Stomach (tissue), 9 donors: Measurements from ENCODE around the gene CES1. TPM values are rescaled to one million over a fixed set of nuclear protein-coding genes. Genes with fewer than 3 reads are reported as not detected.
"Not testable (repeated sequence)": the region's sequence is repeated elsewhere in the genome, so short reads cannot be mapped to it uniquely, and the experiment has no call there.

Experiments
- DNase-seq, 2 donors: peaks; one replicate each; pipeline versions ENCODE4 v3.0.0 to v3.0.0-alpha.2; 2013 to 2019
- H3K27ac ChIP-seq, 5 donors: fragments of 200-600 bp in 4 of 5; sonication (generic) in 4 of 5; one replicate each; pipeline ENCODE4 v1.5.1; 2013 to 2019; ENCODE audit warnings: mild to moderate bottlenecking in 1 of 5, moderate library complexity in 1 of 5
- H3K27me3 ChIP-seq, 3 donors: fragments of 200-600 bp; sonication (generic); one replicate each; pipeline ENCODE4 v1.5.1; 2017 to 2019; ENCODE audit warnings: mixed run types in 1 of 3
- H3K36me3 ChIP-seq, 4 donors: fragments of 200-600 bp; sonication (generic); 1 replicate in 3 of 4; 2 replicates in 1 of 4; pipeline ENCODE4 v1.5.1; 2016 to 2019
- H3K4me1 ChIP-seq, 4 donors: fragments of 200-600 bp; sonication (generic); one replicate each; pipeline ENCODE4 v1.5.1; 2016 to 2019
- H3K4me3 ChIP-seq, 4 donors: fragments of 200-600 bp; sonication (generic) in 3 of 4; one replicate each; pipeline ENCODE4 v1.5.1; 2016 to 2019; ENCODE audit warnings: mild to moderate bottlenecking in 1 of 4
- H3K9me3 ChIP-seq, 4 donors: fragments of 200-600 bp; sonication (generic); one replicate each; pipeline ENCODE4 v1.5.1; 2016 to 2019
- CTCF ChIP-seq, 7 experiments: fragments of 450-650 bp in 4 of 7; fragments of 200-600 bp in 3 of 7; sonication (generic) in 3 of 7; IDR thresholded peaks; one replicate each; pipeline ENCODE4 v1.5.1; 2016 to 2019; ENCODE audit warnings: antibody characterized with exemption in 7 of 7, control low read depth in 2 of 7, mild to moderate bottlenecking in 1 of 7
- EP300 ChIP-seq: sonication (generic); formaldehyde crosslinking; IDR thresholded peaks from one replicate; pipeline ENCODE4 v1.6.1; 2017; ENCODE audit warnings: antibody characterized with exemption
- POLR2A ChIP-seq, 4 donors: fragments of 450-650 bp; IDR thresholded peaks; one replicate each; pipeline ENCODE4 v1.6.1; 2016; ENCODE audit warnings: antibody characterized with exemption in 4 of 4, control low read depth in 2 of 4, mild to moderate bottlenecking in 1 of 4, moderate library complexity in 1 of 4
- POLR2AphosphoS5 ChIP-seq, 3 donors: sonication (generic); formaldehyde crosslinking; IDR thresholded peaks; one replicate each; pipeline ENCODE4 v1.6.1; 2016; ENCODE audit warnings: antibody characterized with exemption in 3 of 3
- WGBS, 5 donors: extraction: QIAGEN DNeasy Blood & Tissue Kit in 3 of 5; methylation state at CpG; one replicate each; pipeline versions ENCODE4 v1.1.5 to v1.1.7; 2013 to 2018; 5-methylcytosine and 5-hydroxymethylcytosine counted together
- intact Hi-C: fragments of 100-400 bp; cut with DNase I; formaldehyde crosslinking; loops from one replicate; pipeline ENCODE4 v1.15.1; 2023; ENCODE audit warnings: low total_unique reads
- polyA plus RNA-seq, 3 donors: library from polyadenylated mRNA; stranded (reverse); fragments of 200-250 nt; gene quantifications; one replicate each; pipeline ENCODE4 v1.2.3, GENCODE V29; 2013
- total RNA-seq, 5 donors: library from RNA; depleted of rRNA; stranded (reverse); fragments of >200 nt; gene quantifications; one replicate each; pipeline versions ENCODE4 v1.1.0 to v1.2.3, GENCODE V29; 2014 to 2016
- donor health status: healthy with polysubstance abuse.
- donor health status: Bipolar disorder and iron deficiency.
- donor health status: healthy.

CES1 gene
- total and polyA plus RNA-seq, 8 donors, result 2.6 to 173 (median 12.1) TPM; not detected in 1

GRCh38 chr16:55791512-55791911, 41.4 kb downstream of the CES1 start:
- no CpG with 5 or more reads among the region's 6 CpGs for WGBS, 5 donors
- H3K27me3 ChIP-seq, DNase-seq, H3K36me3 ChIP-seq, H3K9me3 ChIP-seq, H3K4me1 ChIP-seq, H3K27ac ChIP-seq, intact Hi-C loops, H3K4me3 ChIP-seq: not testable (repeated sequence)

- WGBS, 5 donors, result 23 to 43% (median 41%) methylated on average over 2 of the region's 7 CpGs; no CpG with 5 or more reads in 2 of the 5 donors
- DNase-seq, H3K36me3 ChIP-seq, H3K4me1 ChIP-seq, H3K9me3 ChIP-seq, H3K27me3 ChIP-seq, H3K27ac ChIP-seq, H3K4me3 ChIP-seq, intact Hi-C loops: not testable (repeated sequence)
These were observed 42.7 kb downstream of the CES1 start for GRCh38 chr16:55790240-55790639.

- H3K4me3 ChIP-seq, H3K4me1 ChIP-seq, DNase-seq, intact Hi-C loops, H3K9me3 ChIP-seq, H3K36me3 ChIP-seq, H3K27ac ChIP-seq: not testable (repeated sequence)
- peaks cover 0 to 19% (median 0%) of the 10 kb centered on the region in 3 donors for H3K27me3 ChIP-seq
- WGBS, 5 donors, result 20 to 56% (median 37%) methylated on average over 1 to 4 of the region's 6 CpGs; no CpG with 5 or more reads in 1 of the 5 donors
These were observed 50.2 kb downstream of the CES1 start for GRCh38 chr16:55782793-55783091.

- H3K4me1 ChIP-seq, DNase-seq, H3K27ac ChIP-seq, H3K36me3 ChIP-seq, H3K9me3 ChIP-seq, intact Hi-C loops, H3K4me3 ChIP-seq: not testable (repeated sequence)
- H3K27me3 ChIP-seq, result peaks cover 0 to 19% (median 0%) of the 10 kb centered on the region in 3 donors
- WGBS, 5 donors, result 42 to 61% (median 48%) methylated on average over 4 to 6 of the region's 6 CpGs
These were observed 50.7 kb downstream of the CES1 start for GRCh38 chr16:55782091-55782792.

- H3K9me3 ChIP-seq, H3K4me1 ChIP-seq, H3K36me3 ChIP-seq, H3K4me3 ChIP-seq, DNase-seq, intact Hi-C loops, H3K27ac ChIP-seq: not testable (repeated sequence)
- WGBS, 5 donors, result 80 to 87% (median 83%) methylated on average over 7 to 8 of the region's 8 CpGs
- H3K27me3 ChIP-seq, result peaks cover 0 to 19% (median 0%) of the 10 kb centered on the region in 3 donors
These were observed 51.4 kb downstream of the CES1 start for GRCh38 chr16:55781456-55781855.

GRCh38 chr16:55780095-55780407, 52.8 kb downstream of the CES1 start:
- DNase-seq, H3K27ac ChIP-seq, H3K36me3 ChIP-seq, H3K4me1 ChIP-seq, intact Hi-C loops, H3K9me3 ChIP-seq, H3K4me3 ChIP-seq: not testable (repeated sequence)
- peaks cover 0 to 19% (median 0%) of the 10 kb centered on the region in 3 donors for H3K27me3 ChIP-seq
- WGBS, 5 donors, result 55 to 94% (median 78%) methylated on average over 1 to 4 of the region's 4 CpGs

GRCh38 chr16:55779402-55780094, 53.3 kb downstream of the CES1 start:
- intact Hi-C loops, result no loop called here

More at GRCh38 chr16:55779402-55780094, 53.3 kb downstream of the CES1 start:
- Histone ChIP-seq H3K4me1 (no peaks in the 10 kb centered on the region), H3K4me3 (no peak overlapping the region), H3K27me3 (peaks cover 0 to 19% (median 0%) of the 10 kb centered on the region in 3 donors), H3K27ac (no peak overlapping the region), H3K9me3 (no peaks in the 10 kb centered on the region), H3K36me3 (no peaks in the 10 kb centered on the region)
- 60 to 90% (median 74%) methylated on average over 7 of the region's 7 CpGs for WGBS, 5 donors
- no peak for DNase-seq
- TF ChIP-seq POLR2AphosphoS5 (IDR thresholded peaks at IDR 0.05) (no peak), POLR2A (IDR thresholded peaks at IDR 0.05) (no peak), CTCF (IDR thresholded peaks at IDR 0.05) (no peak), EP300 (no peak)
